Smooth muscle cell of the brain vasculature (primary cell): ENCODE measurements around the gene ARHGEF18.
"Not testable (repeated sequence)": the region's sequence is repeated elsewhere in the genome, so short reads cannot be mapped to it uniquely, and the experiment has no call there.

Experiments used
- DNase-seq: peaks from one replicate; pipeline ENCODE4 v3.0.0-alpha.2; 2012; ENCODE audit warnings: low read depth, low spot score

ARHGEF18 gene

DNA sequence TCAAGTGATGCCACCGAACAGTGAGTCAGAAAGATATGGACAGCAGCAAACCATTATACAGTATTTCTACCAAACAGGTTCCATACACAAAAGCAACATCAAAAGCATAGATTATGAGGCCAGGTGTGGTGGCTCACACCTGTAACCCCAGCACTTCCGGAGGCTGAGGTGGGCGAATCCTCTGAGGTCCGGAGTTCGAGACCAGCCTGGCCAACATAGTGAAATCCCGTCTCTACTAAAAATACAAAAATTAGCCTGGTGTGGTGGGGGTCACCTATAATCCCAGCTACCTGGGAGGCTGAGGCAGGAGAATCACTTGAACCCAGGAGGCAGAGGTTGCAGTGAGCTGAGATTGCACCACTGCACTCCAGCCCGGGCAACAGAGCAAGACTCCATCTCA, 1.7 kb upstream of the ARHGEF18 start:
- DNase-seq, result not testable (repeated sequence)

- DNase-seq, result no peak
Observed at GRCh38 chr19:7349231-7349591, 474 bp downstream of the ARHGEF18 start.

DNA sequence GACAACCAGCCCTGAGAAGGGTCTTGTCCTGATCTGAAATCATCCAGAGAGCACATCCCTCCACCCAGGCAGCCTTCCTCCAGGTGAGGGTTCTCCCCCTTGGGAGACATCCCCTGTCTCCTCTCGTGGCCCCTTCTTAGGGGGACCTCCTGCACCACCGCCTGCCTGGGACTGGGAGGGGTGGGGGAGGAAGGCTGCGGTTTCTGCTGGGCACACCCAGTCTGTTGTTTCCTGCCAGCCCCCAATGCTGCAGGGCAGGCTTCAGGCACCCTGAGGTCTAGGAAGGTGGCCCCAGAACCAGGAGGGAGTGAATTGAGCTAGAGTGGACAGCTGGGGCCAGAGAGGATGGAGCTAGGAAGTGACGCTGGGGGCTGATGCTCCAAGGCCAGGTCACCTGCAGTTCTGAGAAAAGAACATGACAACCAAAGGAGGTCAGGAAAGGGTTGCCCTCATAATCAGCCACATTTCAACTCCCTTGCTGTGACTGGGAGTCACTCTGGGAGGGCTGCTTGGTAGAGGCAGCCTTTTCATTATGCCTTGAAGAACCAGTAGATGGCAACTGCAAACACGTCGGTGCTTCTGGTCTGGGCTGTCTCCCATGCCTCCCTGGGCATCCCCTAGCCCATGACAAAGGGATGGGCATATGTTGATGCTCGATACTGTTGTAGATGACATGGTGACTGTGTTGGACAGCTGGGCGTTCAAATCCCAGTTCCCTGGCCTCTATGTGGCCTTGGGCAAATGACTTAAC, 1.4 kb downstream of the ARHGEF18 start:
- DNase-seq, result no peak

DNA sequence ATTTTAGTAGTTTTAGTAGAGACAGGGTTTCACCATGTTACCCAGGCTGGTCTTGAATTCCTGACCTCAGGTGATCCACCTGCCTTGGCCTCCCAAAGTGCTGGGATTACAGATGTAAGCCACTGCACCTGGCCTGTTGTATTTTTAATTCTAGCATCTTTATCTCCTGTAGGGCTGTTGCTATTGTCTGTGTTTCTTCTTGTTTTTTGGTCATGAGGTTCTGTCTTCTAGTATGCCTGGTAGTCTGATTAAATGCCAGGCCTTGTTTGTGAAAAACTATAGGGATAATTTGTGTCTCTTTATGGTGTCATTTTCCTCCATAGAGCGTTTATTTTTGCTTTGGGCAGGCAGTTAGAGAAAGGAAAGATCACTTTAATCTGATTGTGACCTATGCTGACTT, 3.1 kb downstream of the ARHGEF18 start:
- no peak for DNase-seq

DNA sequence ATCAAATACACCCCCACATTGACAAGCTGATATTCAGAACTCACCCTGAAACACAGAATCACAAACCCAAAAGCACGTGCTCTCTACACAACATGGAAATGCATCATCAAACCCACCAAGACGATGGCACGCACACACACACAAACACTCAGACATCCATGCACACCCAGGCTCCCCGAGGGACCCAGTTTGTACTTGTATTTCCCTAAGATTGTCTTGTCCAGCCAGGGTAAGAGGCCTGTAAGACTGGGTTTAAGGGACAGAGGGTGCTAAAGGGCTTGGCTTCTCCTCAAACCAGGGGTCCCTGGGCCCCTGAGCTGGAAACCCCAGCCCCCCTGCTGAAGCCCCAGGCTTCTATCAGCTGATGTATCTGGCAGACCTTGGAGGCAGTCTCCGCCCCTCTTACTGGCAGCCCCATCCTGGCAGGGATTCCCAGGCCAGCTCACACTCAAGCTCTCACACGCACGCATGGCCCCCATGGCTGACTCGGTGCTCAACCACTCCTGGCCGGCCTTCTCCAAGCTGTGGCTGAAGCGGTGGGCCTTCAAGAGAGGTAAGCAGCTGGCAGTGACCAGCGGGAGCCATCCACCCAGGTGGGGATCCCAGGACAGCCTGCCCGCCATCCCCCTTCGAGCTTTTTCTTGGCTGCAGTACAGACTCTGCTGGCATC, 6.5 kb downstream of the ARHGEF18 start:
- no peak for DNase-seq

DNA sequence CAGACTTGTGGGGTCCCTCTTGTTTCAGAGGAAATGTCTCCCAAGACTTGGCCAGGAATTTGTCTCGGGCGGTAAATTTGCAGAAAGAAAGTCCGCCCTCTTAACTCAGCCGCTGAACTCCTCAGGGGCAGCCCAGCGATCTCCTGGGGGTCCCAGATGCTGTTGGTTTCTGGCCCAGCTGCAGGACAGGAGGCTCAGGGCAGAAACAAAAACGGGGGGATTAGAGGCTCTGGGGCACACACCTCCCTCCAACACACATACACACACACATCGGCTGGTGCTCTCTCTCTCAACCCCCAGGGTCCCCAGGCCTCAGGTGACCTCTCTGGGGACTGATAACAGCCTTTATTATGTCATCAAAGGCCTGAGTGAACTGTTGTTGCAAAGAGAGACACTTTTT, 7.1 kb downstream of the ARHGEF18 start:
- no peak for DNase-seq

DNA sequence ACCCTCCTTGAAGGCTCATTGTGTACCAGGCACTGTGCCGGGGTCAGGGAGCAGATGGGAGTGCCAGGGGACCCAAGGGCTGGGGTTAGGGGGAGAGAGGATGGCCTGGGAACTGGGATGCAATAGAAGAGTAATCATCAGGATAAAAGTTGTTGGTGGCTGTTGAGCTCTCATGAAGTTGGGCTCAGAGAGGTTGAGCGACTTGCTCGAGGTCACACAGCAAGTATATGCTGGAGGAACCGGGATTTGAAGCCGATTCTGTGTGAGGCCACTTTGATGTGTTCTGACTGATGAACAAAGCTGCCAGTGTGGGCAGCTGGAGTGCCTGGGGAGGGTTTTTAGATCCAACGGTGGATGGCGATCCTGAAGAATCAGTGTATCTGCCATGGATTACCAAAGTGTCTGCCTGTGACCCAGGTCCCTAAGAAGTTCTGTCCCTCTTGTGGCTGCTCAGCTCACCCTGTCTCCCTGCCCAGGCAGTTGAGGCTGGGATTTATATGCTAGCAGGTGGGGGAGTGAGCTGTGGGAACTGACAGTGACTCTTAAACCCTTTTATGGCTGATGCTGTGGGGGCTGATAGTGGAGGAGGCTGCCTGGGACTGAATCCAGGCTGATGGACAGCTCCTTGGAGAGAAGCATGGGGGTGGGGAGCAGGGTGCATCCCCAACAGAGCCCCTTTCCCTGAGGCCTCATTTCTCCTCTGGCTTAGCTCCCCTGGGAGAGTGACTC, 8.3 kb downstream of the ARHGEF18 start:
- no peak for DNase-seq

DNA sequence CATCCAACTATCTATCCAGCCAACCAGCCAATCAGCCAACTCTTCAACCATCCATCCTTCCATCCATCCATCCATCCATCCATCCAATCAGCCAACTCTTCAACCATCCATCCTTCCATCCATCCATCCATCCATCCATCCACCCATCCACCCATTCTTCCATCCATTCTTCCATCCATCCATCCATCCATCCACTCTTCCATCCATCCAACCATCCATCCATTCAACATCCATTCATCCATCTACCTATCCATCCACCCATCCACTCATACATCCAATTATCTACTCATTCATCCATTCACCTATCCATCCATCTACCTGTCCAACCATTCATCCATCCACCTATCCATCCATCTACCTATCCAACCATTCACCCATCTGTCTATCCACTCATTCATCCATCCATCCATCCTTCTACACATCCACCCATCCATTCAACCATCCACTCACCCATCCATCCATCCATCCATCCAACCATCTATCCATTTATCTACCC, 9.4 kb downstream of the ARHGEF18 start:
- DNase-seq, result no peak

GRCh38 chr19:7360393-7360984, 11.8 kb downstream of the ARHGEF18 start:
- no peak for DNase-seq

GRCh38 chr19:7363225-7363624, 14.5 kb downstream of the ARHGEF18 start:
- no peak for DNase-seq

GRCh38 chr19:7366701-7367420, 18.1 kb downstream of the ARHGEF18 start:
- DNase-seq, result no peak

DNA sequence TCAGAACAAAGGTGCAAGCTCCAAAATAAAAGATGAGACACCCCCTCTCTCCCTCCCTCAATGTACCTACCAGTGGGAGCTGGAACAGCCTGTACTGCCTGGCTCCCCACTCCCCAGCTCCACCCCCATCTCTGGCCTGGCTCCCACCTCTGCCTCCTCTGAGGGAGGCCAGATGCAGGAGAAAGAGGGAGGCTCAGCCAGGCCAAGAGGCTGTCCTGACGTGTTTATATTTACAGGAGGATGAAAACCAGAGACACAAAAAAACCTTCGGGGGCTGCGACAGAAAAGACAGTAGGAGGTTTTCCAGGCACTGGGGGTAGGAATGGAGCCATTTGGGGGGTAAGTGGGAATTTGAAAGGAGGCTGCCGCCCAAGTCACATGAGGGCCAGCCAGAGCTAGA, 19.7 kb downstream of the ARHGEF18 start:
- no peak for DNase-seq

- DNase-seq, result not testable (repeated sequence)
Observed at GRCh38 chr19:7368866-7369265, 20.1 kb downstream of the ARHGEF18 start.

- DNase-seq, result no peak
Observed at GRCh38 chr19:7370546-7370945, 21.8 kb downstream of the ARHGEF18 start.

- DNase-seq, result no peak
Observed at GRCh38 chr19:7371001-7371400, 22.3 kb downstream of the ARHGEF18 start.

- DNase-seq, result no peak
Observed at GRCh38 chr19:7372810-7373209, 24.1 kb downstream of the ARHGEF18 start.

DNA sequence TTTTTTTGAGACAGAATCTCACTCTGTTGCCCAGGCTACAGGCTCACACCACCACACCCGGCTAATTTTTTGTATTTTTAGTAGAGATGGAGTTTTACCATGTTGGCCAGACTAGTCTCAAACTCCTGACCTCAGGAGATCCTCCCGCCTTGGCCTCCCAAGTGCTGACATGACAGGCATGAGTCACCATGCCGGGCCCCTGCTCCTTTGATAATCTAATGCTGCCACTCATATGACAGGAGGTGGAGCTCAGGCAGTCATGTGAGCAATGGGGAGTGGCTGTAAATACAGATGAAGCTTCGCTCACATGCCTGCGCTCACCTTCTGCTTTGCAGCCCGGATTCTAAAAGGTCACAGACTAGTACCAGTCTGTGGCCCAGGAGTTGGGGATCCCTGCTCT, 25.1 kb downstream of the ARHGEF18 start:
- DNase-seq, result no peak

GRCh38 chr19:7376151-7376852, 27.6 kb downstream of the ARHGEF18 start:
- no peak for DNase-seq

GRCh38 chr19:7377196-7377595, 28.5 kb downstream of the ARHGEF18 start:
- DNase-seq, result no peak

- no peak for DNase-seq
Observed at GRCh38 chr19:7381073-7381390, 32.3 kb downstream of the ARHGEF18 start.

DNA sequence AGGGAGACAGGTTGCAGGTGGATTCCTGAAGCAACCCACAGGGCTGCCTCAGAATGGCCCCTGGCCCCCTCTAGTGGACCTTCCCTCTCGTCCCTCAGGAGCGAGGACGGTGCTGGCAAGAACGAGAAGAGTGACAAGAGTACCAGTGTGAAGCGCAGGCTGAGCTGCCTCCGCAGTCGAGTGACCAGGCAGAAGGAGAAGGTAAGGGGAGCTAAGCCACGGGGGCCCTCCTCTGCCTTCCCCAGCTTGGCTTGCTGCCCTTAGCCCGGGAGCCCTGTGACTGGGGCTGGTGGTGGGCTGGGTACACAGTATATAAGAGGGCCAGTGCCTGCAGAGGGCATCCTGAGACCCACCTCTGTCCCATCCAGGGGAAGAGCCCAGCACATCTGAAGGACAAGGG, 34.0 kb downstream of the ARHGEF18 start:
- no peak for DNase-seq
